ENCODE data around the gene LLGL2. TPM values are rescaled to one million over a fixed set of nuclear protein-coding genes. Genes with fewer than 3 reads are reported as not detected.
"Not testable (repeated sequence)": the region's sequence is repeated elsewhere in the genome, so short reads cannot be mapped to it uniquely, and the experiment has no call there.

Gene LLGL2
- total and polyA plus RNA-seq, 2 donors = 10.6 to 15.1 TPM

GRCh38 chr17:75516619-75517296 lies 8.7 kb upstream of the LLGL2 start:
- DNase-seq (ENCODE audit: extremely low spot score) = no peak
- Histone ChIP-seq H3K27ac (ENCODE audit: low read depth) (no peak overlapping the region), H3K4me1 (ENCODE audit: insufficient read depth) (no peaks in the 10 kb centered on the region), H3K36me3 (ENCODE audit: insufficient read depth) (no peaks in the 10 kb centered on the region), H3K4me3 (ENCODE audit: low read depth, low read length) (peak overlapping the region; percentile 85)
- WGBS = under 1% methylated on average over 65 of the region's 65 CpGs

GRCh38 chr17:75517297-75517865 lies 8.1 kb upstream of the LLGL2 start:
- Histone ChIP-seq H3K4me1 (ENCODE audit: insufficient read depth) (no peaks in the 10 kb centered on the region), H3K4me3 (ENCODE audit: low read depth, low read length) (peak overlapping the region; percentile 85), H3K27ac (ENCODE audit: low read depth) (no peak overlapping the region), H3K36me3 (ENCODE audit: insufficient read depth) (no peaks in the 10 kb centered on the region)
- DNase-seq (ENCODE audit: extremely low spot score) = no peak
- whole genome bisulfite sequencing = 36% methylated on average over 10 of the region's 10 CpGs

GRCh38 chr17:75518201-75518600 lies 7.3 kb upstream of the LLGL2 start:
- Histone ChIP-seq H3K4me1 (ENCODE audit: insufficient read depth) (no peaks in the 10 kb centered on the region), H3K4me3 (ENCODE audit: low read depth, low read length) (no peak overlapping the region), H3K27ac (ENCODE audit: low read depth) (no peak overlapping the region), H3K36me3 (ENCODE audit: insufficient read depth) (no peaks in the 10 kb centered on the region)
- no peak for DNase-seq (ENCODE audit: extremely low spot score)
- 81% methylated on average over 3 of the region's 3 CpGs for WGBS

GRCh38 chr17:75518983-75519537 lies 6.4 kb upstream of the LLGL2 start:
- 90% methylated on average over 9 of the region's 9 CpGs for WGBS
- no peaks in the 10 kb centered on the region for H3K4me1 ChIP-seq (ENCODE audit: insufficient read depth)
- H3K36me3 ChIP-seq (ENCODE audit: insufficient read depth) = no peaks in the 10 kb centered on the region
- no peak for DNase-seq (ENCODE audit: extremely low spot score)
- no peak overlapping the region for H3K27ac ChIP-seq (ENCODE audit: low read depth)
- H3K4me3 ChIP-seq (ENCODE audit: low read depth, low read length) = no peak overlapping the region

GRCh38 chr17:75520413-75520812 lies 5.1 kb upstream of the LLGL2 start:
- H3K4me3 ChIP-seq (ENCODE audit: low read depth, low read length); H3K36me3 ChIP-seq (ENCODE audit: insufficient read depth); DNase-seq (ENCODE audit: extremely low spot score); H3K4me1 ChIP-seq (ENCODE audit: insufficient read depth); H3K27ac ChIP-seq (ENCODE audit: low read depth): not testable (repeated sequence)
- 93% methylated on average over 8 of the region's 8 CpGs for WGBS

GRCh38 chr17:75521290-75521689 lies 4.2 kb upstream of the LLGL2 start:
- no peak for DNase-seq (ENCODE audit: extremely low spot score)
- Histone ChIP-seq H3K27ac (ENCODE audit: low read depth) (no peak overlapping the region), H3K4me3 (ENCODE audit: low read depth, low read length) (no peak overlapping the region), H3K36me3 (ENCODE audit: insufficient read depth) (no peaks in the 10 kb centered on the region), H3K4me1 (ENCODE audit: insufficient read depth) (no peaks in the 10 kb centered on the region)
- 88% methylated on average over 8 of the region's 8 CpGs for WGBS

GRCh38 chr17:75521951-75522727 lies 3.4 kb upstream of the LLGL2 start:
- whole genome bisulfite sequencing = 89% methylated on average over 33 of the region's 33 CpGs
- H3K36me3 ChIP-seq (ENCODE audit: insufficient read depth) = no peaks in the 10 kb centered on the region

GRCh38 chr17:75523647-75524046 lies 1.9 kb upstream of the LLGL2 start:
- Histone ChIP-seq H3K27ac (ENCODE audit: low read depth) (no peak overlapping the region), H3K4me3 (ENCODE audit: low read depth, low read length) (no peak overlapping the region), H3K36me3 (ENCODE audit: insufficient read depth) (no peaks in the 10 kb centered on the region), H3K4me1 (ENCODE audit: insufficient read depth) (no peaks in the 10 kb centered on the region)
- WGBS = 92% methylated on average over 7 of the region's 7 CpGs
- DNase-seq (ENCODE audit: extremely low spot score) = no peak

More at GRCh38 chr17:75521951-75522727, 3.4 kb upstream of the LLGL2 start:
- H3K27ac ChIP-seq (ENCODE audit: low read depth) = no peak overlapping the region
- DNase-seq (ENCODE audit: extremely low spot score) = no peak
- H3K4me3 ChIP-seq (ENCODE audit: low read depth, low read length) = no peak overlapping the region
- no peaks in the 10 kb centered on the region for H3K4me1 ChIP-seq (ENCODE audit: insufficient read depth)

GRCh38 chr17:75524269-75524969 lies 1.1 kb upstream of the LLGL2 start:
- no peaks in the 10 kb centered on the region for H3K36me3 ChIP-seq (ENCODE audit: insufficient read depth)
- 27% methylated on average over 24 of the region's 24 CpGs for WGBS
- peak overlapping the region; percentile 90 for H3K27ac ChIP-seq (ENCODE audit: low read depth)
- H3K4me1 ChIP-seq (ENCODE audit: insufficient read depth) = no peaks in the 10 kb centered on the region
- DNase-seq (ENCODE audit: extremely low spot score) = no peak
- H3K4me3 ChIP-seq (ENCODE audit: low read depth, low read length) = peak overlapping the region; percentile 66

GRCh38 chr17:75525806-75526554 lies 483 bp downstream of the LLGL2 start:
- 3% methylated on average over 60 of the region's 60 CpGs for WGBS
- no peak for DNase-seq (ENCODE audit: extremely low spot score)
- H3K4me3 ChIP-seq (ENCODE audit: low read depth, low read length) = peak overlapping the region; percentile 66
- H3K27ac ChIP-seq (ENCODE audit: low read depth) = peak overlapping the region; percentile 71
- H3K4me1 ChIP-seq (ENCODE audit: insufficient read depth) = no peaks in the 10 kb centered on the region
- no peaks in the 10 kb centered on the region for H3K36me3 ChIP-seq (ENCODE audit: insufficient read depth)

- Histone ChIP-seq H3K4me1 (ENCODE audit: insufficient read depth) (no peaks in the 10 kb centered on the region), H3K4me3 (ENCODE audit: low read depth, low read length) (peak overlapping the region; percentile 66), H3K36me3 (ENCODE audit: insufficient read depth) (no peaks in the 10 kb centered on the region), H3K27ac (ENCODE audit: low read depth) (peak overlapping the region; percentile 14)
- 62% methylated on average over 13 of the region's 13 CpGs for WGBS
- DNase-seq (ENCODE audit: extremely low spot score) = no peak
Observed at GRCh38 chr17:75526555-75527270, 1.2 kb downstream of the LLGL2 start.
